ENCODE measurements around the gene ALOXE3. TPM values are rescaled to one million over a fixed set of nuclear protein-coding genes. Genes with fewer than 3 reads are reported as not detected.
A peak's percentile ranks its signal among the peaks of the same experiment; 100 is the strongest.

The ALOXE3 gene
- total RNA-seq: 0.47 TPM

- no peak for DNase-seq
Measured at GRCh38 chr17:8117980-8118768, at the start of gene ALOXE3. TSS of gene ALOXE3 (minus strand) at chr17:8118514. CDS start at chr17:8117990, 524 bp downstream.

- DNase-seq: no peak
Measured at GRCh38 chr17:8167526-8167925, 49.2 kb upstream of the ALOXE3 start.

- DNase-seq: no peak
Measured at GRCh38 chr17:8166731-8167130, 48.4 kb upstream of the ALOXE3 start.

GRCh38 chr17:8164815-8165131 lies 46.5 kb upstream of the ALOXE3 start:
- DNase-seq: no peak

- peak; percentile 74 for DNase-seq
Measured at GRCh38 chr17:8163978-8164814, 45.9 kb upstream of the ALOXE3 start.

- no peak for DNase-seq
Measured at GRCh38 chr17:8162997-8163977, 45.0 kb upstream of the ALOXE3 start.

GRCh38 chr17:8162233-8162996 lies 44.1 kb upstream of the ALOXE3 start, which contains the start of gene VAMP2:
TSS of gene VAMP2 (minus strand) at chr17:8162948. CDS start at chr17:8162879, 69 bp downstream.
- peak; percentile 72 for DNase-seq

- no peak for DNase-seq
Measured at GRCh38 chr17:8161289-8162232, 43.2 kb upstream of the ALOXE3 start.

- no peak for DNase-seq
Measured at GRCh38 chr17:8160741-8161221, 42.5 kb upstream of the ALOXE3 start.

GRCh38 chr17:8160224-8160577 lies 41.9 kb upstream of the ALOXE3 start:
- no peak for DNase-seq

GRCh38 chr17:8159459-8160223 lies 41.3 kb upstream of the ALOXE3 start:
- no peak for DNase-seq

- DNase-seq: no peak
Measured at GRCh38 chr17:8159032-8159400, 40.7 kb upstream of the ALOXE3 start.

GRCh38 chr17:8158267-8159031 lies 40.1 kb upstream of the ALOXE3 start:
- DNase-seq: peak; percentile 72

- peak; percentile 97 for DNase-seq
Measured at GRCh38 chr17:8156246-8156992, 38.1 kb upstream of the ALOXE3 start.

- no peak for DNase-seq
Measured at GRCh38 chr17:8155996-8156245, 37.6 kb upstream of the ALOXE3 start.

- no peak for DNase-seq
Measured at GRCh38 chr17:8155231-8155995, 37.1 kb upstream of the ALOXE3 start.

- DNase-seq: no peak
Measured at GRCh38 chr17:8154608-8155155, 36.4 kb upstream of the ALOXE3 start.

Data from occipital lobe (tissue), 2 donors.